ENCODE data around the gene ZFAND6.
A peak's percentile ranks its signal among the peaks of the same experiment; 100 is the strongest.

The ZFAND6 gene

DNA sequence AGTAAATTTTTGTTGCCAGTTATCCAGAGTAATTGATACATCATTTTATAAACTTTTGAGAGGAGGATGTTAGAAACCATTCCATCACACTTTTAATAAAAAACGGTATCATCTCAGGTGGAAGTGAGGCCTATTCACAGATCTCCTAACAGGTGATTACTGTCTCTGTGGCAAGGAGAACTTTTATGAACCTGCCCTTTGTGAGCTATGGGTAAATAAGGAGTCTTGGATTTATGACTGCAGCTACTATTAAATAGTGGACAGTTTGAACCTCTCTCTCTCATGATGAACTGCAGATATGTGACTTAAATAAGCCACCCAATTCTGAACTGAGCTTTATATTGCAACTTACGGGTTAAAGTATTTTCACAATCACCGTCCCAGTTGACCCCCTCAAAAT lies 45.7 kb downstream of the ZFAND6 start:
- DNase-seq (ENCODE audit: extremely low read depth, low read depth): peak; percentile 0

DNA sequence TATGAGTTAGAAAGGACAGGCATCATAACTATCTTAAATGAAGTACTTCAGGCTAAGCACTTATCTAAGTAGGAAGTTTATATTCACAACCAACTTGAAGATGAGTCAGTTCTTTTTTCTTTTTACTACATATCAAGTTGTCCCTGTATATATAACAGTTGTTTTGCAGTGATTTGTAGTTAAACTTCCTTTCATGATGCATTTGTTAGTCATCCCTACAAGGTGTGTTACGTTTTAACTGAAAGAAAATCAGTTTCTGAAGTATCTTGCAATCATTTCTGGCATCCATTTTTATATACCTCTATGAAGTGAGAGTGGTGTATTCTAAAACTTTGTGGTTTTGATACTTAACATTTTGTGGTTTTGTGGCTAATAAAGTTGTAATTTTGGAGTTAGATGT lies 46.1 kb downstream of the ZFAND6 start:
- peak; percentile 12 for DNase-seq (ENCODE audit: extremely low read depth, low read depth)

More for the DNA sequence above, 45.7 kb downstream of the ZFAND6 start:
- TF ChIP-seq, protein P1, sequence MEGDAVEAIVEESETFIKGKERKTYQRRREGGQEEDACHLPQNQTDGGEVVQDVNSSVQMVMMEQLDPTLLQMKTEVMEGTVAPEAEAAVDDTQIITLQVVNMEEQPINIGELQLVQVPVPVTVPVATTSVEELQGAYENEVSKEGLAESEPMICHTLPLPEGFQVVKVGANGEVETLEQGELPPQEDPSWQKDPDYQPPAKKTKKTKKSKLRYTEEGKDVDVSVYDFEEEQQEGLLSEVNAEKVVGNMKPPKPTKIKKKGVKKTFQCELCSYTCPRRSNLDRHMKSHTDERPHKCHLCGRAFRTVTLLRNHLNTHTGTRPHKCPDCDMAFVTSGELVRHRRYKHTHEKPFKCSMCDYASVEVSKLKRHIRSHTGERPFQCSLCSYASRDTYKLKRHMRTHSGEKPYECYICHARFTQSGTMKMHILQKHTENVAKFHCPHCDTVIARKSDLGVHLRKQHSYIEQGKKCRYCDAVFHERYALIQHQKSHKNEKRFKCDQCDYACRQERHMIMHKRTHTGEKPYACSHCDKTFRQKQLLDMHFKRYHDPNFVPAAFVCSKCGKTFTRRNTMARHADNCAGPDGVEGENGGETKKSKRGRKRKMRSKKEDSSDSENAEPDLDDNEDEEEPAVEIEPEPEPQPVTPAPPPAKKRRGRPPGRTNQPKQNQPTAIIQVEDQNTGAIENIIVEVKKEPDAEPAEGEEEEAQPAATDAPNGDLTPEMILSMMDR (IDR thresholded peaks at IDR 0.05; ENCODE audit: low read depth, low read length): no peak

DNA sequence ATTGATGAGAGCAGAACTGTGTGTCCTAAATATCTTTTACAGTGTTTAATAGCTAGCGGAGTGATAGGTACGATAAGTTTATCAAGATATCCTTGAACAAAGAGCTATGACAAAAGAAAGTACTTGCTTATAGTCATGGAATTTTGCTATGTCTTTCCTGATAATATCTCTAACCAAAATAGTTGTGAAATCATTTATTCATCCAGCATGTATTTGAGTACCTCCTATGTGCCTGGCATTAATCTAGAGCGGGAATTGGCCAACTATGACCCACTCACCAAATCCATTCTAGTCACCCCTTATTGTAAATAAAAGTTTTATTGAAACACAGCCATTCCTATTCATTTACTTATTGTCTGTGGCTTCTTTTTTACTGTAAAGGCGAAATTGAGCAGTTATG lies 46.6 kb downstream of the ZFAND6 start:
- DNase-seq (ENCODE audit: extremely low read depth, low read depth): peak; percentile 53
- TF ChIP-seq, protein P1 (IDR thresholded peaks at IDR 0.05; ENCODE audit: low read depth, low read length): no peak

More for the DNA sequence above, 46.1 kb downstream of the ZFAND6 start:
- TF ChIP-seq, protein P1 (IDR thresholded peaks at IDR 0.05; ENCODE audit: low read depth, low read length): no peak

DNA sequence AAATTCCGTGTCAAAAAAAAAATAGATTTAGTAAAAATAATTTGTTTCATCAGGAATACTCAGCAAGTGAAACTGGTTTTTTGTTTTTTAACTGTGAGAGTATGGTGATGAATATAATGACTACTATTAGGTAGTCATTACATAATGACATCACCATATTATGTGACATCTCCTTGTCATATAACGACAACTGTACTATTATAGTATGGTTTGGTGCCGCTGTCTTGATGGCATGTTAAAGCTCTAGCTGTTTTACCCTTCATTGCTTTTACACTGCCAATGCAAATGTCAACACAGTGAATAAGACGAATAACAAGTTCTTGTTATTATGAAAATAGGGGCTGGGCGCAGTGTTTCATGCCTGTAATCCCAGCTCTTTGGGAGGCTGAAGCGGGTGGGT lies 47.7 kb downstream of the ZFAND6 start:
- no peak for DNase-seq (ENCODE audit: extremely low read depth, low read depth)
- TF ChIP-seq, protein P1 (IDR thresholded peaks at IDR 0.05; ENCODE audit: low read depth, low read length): no peak

DNA sequence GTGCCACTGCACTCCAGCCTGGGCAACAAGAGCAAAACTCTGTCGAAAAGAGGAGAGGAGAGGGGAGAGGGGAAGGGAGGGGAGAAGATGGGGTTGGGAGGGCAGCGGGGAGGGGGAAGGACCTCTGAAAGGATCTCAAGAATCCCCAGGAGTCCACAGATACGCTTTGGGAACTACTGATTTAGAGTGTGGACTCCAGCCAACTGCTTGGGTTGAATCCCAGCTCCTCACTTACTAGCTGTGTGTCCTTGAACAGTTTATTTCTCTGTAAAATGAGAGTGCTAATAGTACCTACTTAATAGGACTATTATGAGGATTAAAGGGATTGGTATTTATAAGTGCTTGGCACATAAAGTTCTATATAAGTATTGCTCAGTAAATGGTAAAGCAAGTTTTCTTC lies 48.3 kb downstream of the ZFAND6 start:
- DNase-seq (ENCODE audit: extremely low read depth, low read depth): no peak
- TF ChIP-seq, protein P1 (IDR thresholded peaks at IDR 0.05; ENCODE audit: low read depth, low read length): no peak

DNA sequence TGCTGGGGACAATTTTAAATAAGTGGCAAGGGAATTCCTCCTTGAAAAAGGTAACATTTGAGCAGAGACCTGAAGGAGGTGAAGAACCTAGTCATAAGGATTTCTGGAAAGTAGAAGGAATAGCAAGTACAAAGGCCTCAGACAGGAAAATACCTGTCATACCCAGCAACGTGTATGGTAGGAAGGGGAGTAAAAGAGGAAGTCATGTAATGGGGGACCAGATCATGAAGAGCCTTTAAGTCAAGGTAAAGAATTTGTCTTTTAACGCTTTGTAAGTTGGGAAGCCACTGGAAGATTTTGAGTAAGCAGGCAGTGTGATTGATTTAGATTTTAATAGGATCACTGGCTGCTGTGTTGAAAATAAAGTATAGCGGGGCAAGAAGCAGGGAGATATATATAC lies 49.9 kb downstream of the ZFAND6 start:
- DNase-seq (ENCODE audit: extremely low read depth, low read depth): no peak
- TF ChIP-seq, protein P1 (IDR thresholded peaks at IDR 0.05; ENCODE audit: low read depth, low read length): no peak

DNA sequence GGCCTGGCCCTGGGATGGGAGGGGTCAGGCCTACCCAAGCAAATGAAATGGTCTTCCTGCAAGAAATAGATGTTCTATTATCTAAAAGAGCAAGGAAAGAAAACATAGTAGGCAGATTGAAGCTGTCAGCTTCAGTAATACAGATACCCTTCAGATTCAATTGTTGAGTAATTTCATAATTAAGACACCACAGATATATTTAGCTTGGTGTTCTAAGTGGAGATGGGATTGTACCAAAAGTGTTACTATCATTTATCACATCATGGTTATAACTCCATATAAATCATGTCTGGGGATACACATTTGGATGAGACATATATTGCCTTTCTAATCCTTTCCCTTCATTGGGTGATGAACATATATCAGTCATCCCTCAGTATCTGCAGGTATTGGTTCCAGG lies 51.4 kb downstream of the ZFAND6 start:
- TF ChIP-seq, protein P1 (IDR thresholded peaks at IDR 0.05; ENCODE audit: low read depth, low read length): no peak

More for the DNA sequence above, 51.4 kb downstream of the ZFAND6 start:
- no peak for DNase-seq (ENCODE audit: extremely low read depth, low read depth)
